ENCODE data around the gene MVP.
A peak's percentile ranks its signal among the peaks of the same experiment; 100 is the strongest.

DNA sequence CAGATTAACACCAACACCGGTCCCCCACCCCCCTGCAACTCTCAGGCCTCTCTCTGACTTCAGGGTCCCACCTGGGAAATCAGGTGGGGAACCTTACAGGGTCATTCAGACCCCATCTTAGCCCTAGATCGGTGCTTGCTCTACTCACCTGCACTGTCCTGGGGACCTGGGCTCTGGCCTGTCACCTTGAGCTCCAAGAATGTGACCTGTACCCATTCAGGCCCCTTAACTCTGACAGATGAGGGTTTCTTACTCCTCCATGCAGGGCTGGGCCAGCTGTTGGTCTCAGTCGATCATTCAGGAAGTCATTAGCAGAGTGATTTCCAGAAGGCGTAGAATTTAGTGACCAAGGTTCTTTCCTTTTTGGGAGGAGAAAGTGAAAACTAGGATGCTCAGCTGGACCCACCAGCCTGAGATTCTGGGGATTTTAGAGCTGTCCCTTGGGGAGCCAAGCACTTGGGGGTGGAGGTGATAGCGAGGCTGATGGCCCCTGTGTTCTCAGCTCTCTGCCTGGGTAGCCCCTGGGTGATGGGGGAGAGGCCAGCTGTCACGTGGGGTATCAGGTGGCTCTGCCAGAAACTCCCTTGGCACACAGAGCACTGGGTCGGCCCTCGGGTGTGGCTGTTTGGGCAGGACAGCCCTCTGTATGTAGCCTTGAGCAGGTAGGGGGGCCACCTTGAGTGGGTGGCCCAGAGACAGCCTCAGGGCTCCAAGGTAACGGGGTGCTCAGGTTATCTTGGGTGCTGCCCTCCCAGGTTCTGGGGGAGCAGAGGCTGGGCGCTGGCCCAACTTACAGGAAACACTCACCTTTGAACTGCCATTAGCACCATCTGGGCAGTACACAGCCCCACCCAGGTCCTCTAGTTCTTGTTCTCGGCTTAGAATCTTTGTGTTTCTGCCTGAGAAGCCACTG is 724 bp downstream of the MVP start:
- TF ChIP-seq, protein P1, sequence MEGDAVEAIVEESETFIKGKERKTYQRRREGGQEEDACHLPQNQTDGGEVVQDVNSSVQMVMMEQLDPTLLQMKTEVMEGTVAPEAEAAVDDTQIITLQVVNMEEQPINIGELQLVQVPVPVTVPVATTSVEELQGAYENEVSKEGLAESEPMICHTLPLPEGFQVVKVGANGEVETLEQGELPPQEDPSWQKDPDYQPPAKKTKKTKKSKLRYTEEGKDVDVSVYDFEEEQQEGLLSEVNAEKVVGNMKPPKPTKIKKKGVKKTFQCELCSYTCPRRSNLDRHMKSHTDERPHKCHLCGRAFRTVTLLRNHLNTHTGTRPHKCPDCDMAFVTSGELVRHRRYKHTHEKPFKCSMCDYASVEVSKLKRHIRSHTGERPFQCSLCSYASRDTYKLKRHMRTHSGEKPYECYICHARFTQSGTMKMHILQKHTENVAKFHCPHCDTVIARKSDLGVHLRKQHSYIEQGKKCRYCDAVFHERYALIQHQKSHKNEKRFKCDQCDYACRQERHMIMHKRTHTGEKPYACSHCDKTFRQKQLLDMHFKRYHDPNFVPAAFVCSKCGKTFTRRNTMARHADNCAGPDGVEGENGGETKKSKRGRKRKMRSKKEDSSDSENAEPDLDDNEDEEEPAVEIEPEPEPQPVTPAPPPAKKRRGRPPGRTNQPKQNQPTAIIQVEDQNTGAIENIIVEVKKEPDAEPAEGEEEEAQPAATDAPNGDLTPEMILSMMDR (IDR thresholded peaks at IDR 0.05) = no peak
- TF ChIP-seq POLR2A (IDR thresholded peaks at IDR 0.05) (peak in 1 of 2 donors; percentile 12), EP300 (IDR thresholded peaks at IDR 0.05) (no peak), POLR2AphosphoS5 (IDR thresholded peaks at IDR 0.05) (no peak)

Data from gastroesophageal sphincter (tissue), 3 donors.